Measurements from ENCODE around the gene SCUBE3.

DNA sequence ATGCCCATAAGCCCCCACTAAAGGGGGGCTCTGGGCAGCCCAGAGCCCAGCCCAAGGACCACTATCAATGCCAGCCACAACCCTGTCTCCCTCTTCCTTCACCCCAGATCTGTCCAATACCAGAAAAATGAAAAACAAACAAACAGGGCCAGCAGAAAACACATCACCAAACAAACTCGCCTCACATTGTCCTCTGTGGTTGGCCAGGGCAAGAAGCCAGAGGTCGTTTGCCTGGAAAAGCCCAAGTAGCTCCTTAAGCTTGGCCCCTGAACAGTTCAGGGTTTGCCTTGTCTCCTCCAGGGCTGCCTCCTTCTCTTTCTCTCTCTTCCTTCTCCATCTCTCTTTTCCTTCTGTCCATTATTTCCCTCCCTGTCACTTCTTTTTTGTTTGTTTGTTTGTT, 10.1 kb upstream of the SCUBE3 start:
- TF ChIP-seq POLR2A (IDR thresholded peaks at IDR 0.05) = no peak
- TF ChIP-seq, protein P1, sequence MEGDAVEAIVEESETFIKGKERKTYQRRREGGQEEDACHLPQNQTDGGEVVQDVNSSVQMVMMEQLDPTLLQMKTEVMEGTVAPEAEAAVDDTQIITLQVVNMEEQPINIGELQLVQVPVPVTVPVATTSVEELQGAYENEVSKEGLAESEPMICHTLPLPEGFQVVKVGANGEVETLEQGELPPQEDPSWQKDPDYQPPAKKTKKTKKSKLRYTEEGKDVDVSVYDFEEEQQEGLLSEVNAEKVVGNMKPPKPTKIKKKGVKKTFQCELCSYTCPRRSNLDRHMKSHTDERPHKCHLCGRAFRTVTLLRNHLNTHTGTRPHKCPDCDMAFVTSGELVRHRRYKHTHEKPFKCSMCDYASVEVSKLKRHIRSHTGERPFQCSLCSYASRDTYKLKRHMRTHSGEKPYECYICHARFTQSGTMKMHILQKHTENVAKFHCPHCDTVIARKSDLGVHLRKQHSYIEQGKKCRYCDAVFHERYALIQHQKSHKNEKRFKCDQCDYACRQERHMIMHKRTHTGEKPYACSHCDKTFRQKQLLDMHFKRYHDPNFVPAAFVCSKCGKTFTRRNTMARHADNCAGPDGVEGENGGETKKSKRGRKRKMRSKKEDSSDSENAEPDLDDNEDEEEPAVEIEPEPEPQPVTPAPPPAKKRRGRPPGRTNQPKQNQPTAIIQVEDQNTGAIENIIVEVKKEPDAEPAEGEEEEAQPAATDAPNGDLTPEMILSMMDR (IDR thresholded peaks at IDR 0.05) = no peak
